NB4 (cell line): Measurements from ENCODE around the gene PGAP1.

ENCODE experiments used
- MYC ChIP-seq: IDR thresholded peaks from 2 replicates; pipeline ENCODE4 v1.6.1; 2011; ENCODE audit warnings: low read depth, low read length
- TF ChIP-seq, protein P1 (sequence below): IDR thresholded peaks from one replicate; pipeline ENCODE4 v1.5.1; 2012; ENCODE audit warnings: low read depth, low read length

DNA sequence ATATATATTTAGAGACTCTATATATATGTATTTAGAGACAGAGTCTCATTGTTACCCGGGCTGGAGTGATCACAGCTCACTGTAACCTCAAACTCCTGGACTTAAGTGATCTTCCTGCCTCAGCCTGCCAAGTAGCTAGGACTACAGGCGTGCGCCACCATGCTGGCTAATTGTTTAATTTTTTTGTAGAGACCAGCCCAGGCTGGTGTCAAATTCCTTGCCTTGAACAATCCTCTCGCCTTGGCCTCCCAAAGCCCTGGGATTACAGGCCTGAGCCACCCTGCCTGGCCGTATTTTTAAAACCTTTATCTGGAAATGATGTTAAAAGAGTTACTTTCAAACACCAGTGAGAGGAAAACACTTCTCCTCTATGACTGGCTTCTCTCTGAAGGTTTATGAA is 30.9 kb upstream of the PGAP1 start:
- TF ChIP-seq MYC, result no peak
- TF ChIP-seq, protein P1, sequence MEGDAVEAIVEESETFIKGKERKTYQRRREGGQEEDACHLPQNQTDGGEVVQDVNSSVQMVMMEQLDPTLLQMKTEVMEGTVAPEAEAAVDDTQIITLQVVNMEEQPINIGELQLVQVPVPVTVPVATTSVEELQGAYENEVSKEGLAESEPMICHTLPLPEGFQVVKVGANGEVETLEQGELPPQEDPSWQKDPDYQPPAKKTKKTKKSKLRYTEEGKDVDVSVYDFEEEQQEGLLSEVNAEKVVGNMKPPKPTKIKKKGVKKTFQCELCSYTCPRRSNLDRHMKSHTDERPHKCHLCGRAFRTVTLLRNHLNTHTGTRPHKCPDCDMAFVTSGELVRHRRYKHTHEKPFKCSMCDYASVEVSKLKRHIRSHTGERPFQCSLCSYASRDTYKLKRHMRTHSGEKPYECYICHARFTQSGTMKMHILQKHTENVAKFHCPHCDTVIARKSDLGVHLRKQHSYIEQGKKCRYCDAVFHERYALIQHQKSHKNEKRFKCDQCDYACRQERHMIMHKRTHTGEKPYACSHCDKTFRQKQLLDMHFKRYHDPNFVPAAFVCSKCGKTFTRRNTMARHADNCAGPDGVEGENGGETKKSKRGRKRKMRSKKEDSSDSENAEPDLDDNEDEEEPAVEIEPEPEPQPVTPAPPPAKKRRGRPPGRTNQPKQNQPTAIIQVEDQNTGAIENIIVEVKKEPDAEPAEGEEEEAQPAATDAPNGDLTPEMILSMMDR, result no peak
